NT2/D1 (cell line): ENCODE results near the gene FBXL12.

ENCODE experiments used
- SUZ12 ChIP-seq: IDR thresholded peaks from 2 replicates; pipeline ENCODE4 v1.6.1; 2011; ENCODE audit not compliant: insufficient read length, insufficient read depth; ENCODE audit errors: extremely low read depth
- YY1 ChIP-seq: IDR thresholded peaks from 2 replicates; pipeline ENCODE4 v1.6.1; 2011; ENCODE audit not compliant: insufficient read length, insufficient read depth
- ZNF274 ChIP-seq: IDR thresholded peaks from 2 replicates; pipeline ENCODE4 v1.6.1; 2011; ENCODE audit warnings: mild to moderate bottlenecking, low read depth, low read length

DNA sequence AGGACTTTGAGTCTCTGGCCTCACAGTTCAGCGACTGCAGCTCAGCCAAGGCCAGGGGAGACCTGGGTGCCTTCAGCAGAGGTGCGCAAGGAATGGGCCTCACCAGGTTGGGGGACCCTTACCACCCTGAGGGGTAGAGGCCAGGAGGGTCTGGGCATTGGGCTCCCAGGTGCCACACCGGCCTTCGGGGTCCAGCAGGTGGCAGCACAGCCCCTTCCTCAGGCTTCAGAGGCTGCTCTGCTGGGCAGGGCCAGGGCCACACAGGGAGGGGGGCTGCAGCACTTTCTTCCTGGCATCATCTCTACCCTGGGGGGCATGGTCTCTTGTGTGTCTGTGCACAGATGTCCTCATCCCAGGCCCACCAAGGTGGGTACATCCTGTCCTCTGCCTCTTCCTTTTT, 29.2 kb upstream of the FBXL12 start:
- no peak for TF ChIP-seq ZNF274
- no peak for TF ChIP-seq SUZ12
- TF ChIP-seq YY1: no peak
